ENCODE results near the gene PXDN. TPM values are rescaled to one million over a fixed set of nuclear protein-coding genes. Genes with fewer than 3 reads are reported as not detected.

The PXDN gene
- total and polyA plus RNA-seq, 9 donors: 95.4 to 273 (median 193) TPM

DNA sequence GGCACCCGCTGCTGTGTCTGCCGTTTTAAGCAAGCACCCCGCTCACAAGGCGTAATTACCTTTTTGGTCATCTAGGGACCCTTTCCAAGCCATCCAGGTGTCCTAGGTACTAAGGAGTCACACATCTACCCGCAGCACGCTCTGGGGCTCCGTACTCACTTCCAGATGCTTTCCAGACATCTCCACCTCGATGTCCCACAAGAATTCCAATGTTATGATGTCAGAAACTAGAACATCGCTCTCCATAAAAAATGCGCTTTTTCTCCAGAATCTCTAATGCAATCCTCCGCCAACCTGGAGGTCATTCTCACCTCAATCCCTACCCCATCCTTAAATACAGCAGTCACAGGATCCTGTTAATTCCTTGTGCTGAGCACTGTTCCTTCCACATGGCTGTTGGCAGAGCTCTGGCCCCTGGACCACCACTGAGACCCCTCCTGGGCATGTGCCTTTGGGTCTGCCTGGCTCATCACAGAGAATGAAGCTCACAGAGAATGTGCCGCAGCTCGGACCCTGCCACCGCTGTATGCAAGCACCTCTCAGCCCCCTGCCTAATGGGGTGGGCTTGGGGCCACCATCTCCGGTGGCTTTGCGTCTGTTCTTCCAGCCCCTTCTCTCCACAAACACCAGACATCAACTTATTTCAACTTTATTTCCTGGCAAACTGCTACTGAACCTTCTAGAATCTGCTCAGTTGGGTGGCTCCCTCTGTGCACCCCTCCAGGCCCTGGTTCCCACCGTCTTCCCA, 4.6 kb upstream of the PXDN start:
- H3K4me1 ChIP-seq (ENCODE audit: control insufficient read depth, insufficient read depth, low read length): peaks cover 27% of the 10 kb centered on the region
- 47% methylated on average over 14 of the region's 17 CpGs for WGBS (ENCODE audit: insufficient coverage)
- H3K36me3 ChIP-seq (ENCODE audit: control insufficient read depth, insufficient read depth, low read length): peaks cover 6% of the 10 kb centered on the region
- H3K4me3 ChIP-seq (ENCODE audit: low read length): no peak overlapping the region
- no peaks in the 10 kb centered on the region for H3K9me3 ChIP-seq (replicated peaks; ENCODE audit: control insufficient read depth, low read depth, low read length)
- H3K27me3 ChIP-seq (ENCODE audit: control insufficient read depth, insufficient read depth, low read length): peaks cover 13% of the 10 kb centered on the region
- peak; percentile 16 for DNase-seq
- H3K27ac ChIP-seq (ENCODE audit: low read length): no peak overlapping the region

DNA sequence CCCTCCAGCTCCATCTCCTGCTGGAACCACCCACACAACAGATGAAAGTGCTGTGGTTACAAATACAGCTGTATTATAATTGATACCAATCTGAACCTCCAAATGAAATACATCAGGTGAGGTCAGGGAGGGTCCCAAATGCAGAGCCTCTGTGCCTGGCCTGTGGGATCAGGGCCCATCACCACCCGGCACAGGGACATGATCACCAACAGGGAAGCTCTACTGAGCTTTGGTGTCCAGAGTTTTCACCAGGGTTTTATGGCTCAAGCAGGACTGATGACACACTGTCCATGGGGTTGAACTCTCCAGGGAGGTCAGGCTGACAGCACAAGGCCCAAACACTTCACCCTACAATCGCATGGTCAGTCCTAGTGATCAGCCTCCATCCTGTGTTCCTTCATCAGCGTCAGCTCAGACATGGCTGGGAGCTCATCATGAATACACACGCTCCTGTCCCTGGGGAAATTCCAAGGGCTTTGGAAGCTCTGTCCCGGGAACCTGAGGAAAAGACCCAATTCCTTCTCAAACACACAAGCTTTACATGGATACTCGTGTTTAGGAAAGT, 3.9 kb upstream of the PXDN start:
- no peak overlapping the region for H3K27ac ChIP-seq (ENCODE audit: low read length)
- DNase-seq: no peak
- 52% methylated on average over 6 of the region's 6 CpGs for WGBS (ENCODE audit: insufficient coverage)
- H3K9me3 ChIP-seq (replicated peaks; ENCODE audit: control insufficient read depth, low read depth, low read length): no peaks in the 10 kb centered on the region
- peaks cover 13% of the 10 kb centered on the region for H3K27me3 ChIP-seq (ENCODE audit: control insufficient read depth, insufficient read depth, low read length)
- H3K4me1 ChIP-seq (ENCODE audit: control insufficient read depth, insufficient read depth, low read length): peaks cover 27% of the 10 kb centered on the region
- peaks cover 6% of the 10 kb centered on the region for H3K36me3 ChIP-seq (ENCODE audit: control insufficient read depth, insufficient read depth, low read length)
- H3K4me3 ChIP-seq (ENCODE audit: low read length): no peak overlapping the region

DNA sequence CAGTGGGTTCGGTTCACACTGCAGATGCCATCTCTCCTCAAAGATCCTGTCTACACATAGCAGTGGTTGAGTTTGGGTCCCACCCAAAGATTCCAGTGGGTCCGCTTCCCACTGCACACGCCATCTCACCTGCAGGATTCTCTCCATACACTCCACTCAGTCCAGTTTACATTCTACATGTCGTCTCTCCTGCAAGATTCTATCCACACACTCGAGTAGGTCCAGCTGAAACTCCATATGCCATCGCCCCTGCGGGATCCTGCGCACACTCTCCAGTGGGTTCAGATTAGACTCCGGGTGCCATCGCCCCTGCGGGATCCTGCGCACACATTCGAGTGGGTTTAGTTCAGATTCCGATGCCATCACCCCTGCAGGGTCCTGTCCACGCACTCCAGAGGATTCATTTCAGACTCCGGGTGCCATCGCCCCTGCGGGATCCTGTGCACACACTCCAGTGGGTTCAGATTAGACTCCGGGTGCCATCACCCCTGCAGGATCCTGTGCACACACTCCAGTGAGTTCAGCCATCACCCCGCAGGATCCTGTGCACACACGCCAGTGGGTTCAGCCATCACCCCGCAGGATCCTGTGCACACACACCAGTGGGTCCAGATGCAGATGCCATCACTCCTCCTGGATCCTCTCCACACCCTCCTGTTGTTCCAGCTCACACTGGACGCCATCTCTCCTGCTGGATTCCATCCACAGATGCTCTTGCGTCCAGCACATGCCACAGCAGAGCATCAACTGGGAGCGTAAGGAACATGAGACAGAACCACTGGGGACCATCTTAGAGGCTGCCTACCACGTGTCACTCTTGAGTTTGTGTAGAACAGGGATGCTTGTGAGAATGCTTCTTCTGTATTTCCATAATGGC, 3.0 kb upstream of the PXDN start:
- no peak overlapping the region for H3K27ac ChIP-seq (ENCODE audit: low read length)
- WGBS (ENCODE audit: insufficient coverage): 88% methylated on average over 24 of the region's 26 CpGs
- H3K27me3 ChIP-seq (ENCODE audit: control insufficient read depth, insufficient read depth, low read length): peaks cover 13% of the 10 kb centered on the region

DNA sequence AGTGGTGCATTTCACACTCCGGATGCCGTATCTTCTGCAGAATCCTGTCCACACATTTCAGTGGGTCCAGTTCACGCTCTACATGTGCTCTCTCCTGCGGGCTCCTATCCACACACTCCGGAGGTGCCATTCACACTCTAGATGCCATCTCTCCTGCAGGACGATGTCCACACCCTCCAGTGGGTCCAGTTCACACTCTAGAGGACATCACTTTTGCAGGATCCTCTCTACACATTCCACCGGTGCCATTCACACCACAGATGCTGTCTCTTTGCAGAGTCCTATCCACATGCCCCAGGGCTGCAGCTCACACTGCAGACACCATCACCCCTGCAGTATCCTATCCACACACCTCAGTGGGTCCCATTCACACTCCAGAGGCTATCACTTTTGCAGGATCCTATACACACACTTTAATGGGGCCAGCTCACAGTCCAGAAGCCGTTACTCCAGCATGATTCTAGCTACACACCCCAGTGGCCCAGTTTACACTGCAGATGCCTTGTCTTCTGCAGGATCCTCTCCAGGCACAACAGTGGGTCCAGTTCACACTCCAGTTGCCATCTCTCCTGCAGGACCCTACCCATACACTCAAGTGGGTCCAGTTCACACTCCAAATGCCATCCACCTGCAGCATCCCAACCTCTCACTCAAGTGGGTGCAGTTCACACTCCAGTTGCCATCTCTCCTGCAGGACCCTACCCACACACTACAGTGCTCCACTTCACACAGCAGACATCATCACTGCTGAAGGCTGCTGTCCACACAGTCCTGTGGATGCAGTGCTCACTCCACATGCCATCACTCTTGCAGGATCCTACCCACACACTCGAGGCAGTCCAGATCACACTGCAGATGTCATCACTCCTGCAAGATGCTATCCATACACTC, 2.1 kb upstream of the PXDN start:
- no peak overlapping the region for H3K4me3 ChIP-seq (ENCODE audit: low read length)
- no peak for DNase-seq
- peaks cover 36% of the 10 kb centered on the region for H3K4me1 ChIP-seq (ENCODE audit: control insufficient read depth, insufficient read depth, low read length)
- 90% methylated on average over 9 of the region's 9 CpGs for WGBS (ENCODE audit: insufficient coverage)
- no peak overlapping the region for H3K27ac ChIP-seq (ENCODE audit: low read length)
- peaks cover 9% of the 10 kb centered on the region for H3K27me3 ChIP-seq (ENCODE audit: control insufficient read depth, insufficient read depth, low read length)
- H3K9me3 ChIP-seq (replicated peaks; ENCODE audit: control insufficient read depth, low read depth, low read length): no peaks in the 10 kb centered on the region
- peaks cover 6% of the 10 kb centered on the region for H3K36me3 ChIP-seq (ENCODE audit: control insufficient read depth, insufficient read depth, low read length)

More for the DNA sequence above, 3.0 kb upstream of the PXDN start:
- Histone ChIP-seq H3K4me1 (ENCODE audit: control insufficient read depth, insufficient read depth, low read length) (peaks cover 33% of the 10 kb centered on the region), H3K36me3 (ENCODE audit: control insufficient read depth, insufficient read depth, low read length) (peaks cover 6% of the 10 kb centered on the region), H3K9me3 (replicated peaks; ENCODE audit: control insufficient read depth, low read depth, low read length) (no peaks in the 10 kb centered on the region), H3K4me3 (ENCODE audit: low read length) (no peak overlapping the region)
- DNase-seq: no peak

DNA sequence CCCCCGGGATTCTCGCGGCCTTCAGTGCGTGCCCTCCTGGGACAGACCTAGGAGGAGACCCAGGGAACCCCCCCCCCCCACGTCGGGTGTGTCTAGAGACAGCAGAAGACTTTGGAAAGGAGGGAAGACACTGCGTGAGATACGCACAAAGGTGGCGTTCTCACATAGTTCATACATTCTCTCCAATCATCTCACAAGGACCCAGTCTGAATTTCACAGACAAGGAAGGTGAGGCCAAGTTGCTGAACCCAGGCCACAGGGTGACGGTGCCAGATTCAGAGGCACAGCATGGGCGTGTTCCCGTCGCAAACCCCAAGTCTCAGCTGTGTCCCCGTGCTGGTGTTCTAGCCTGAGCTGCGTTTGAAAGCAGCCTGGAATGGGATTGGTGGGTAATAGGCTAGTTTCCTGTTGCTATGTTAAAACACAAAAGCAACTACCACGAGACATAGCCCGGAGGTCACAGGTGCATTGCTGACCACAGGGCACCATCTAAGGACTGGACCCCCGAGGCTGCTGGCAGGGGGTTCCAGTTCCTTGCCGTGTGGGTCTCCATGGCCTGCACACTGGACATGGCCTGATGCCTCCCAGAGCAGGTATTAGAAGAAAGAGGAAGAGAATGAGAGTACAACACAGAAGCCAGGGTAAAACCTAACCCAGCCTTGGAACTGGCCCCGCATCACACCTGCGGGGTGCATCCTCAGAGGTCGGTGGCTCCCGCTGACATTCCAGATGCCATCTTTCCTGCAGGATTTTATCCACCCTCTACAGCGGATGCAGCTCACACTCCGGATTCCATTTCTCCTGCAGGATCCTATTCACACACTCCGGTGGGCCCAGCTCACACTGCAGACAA, 1.1 kb upstream of the PXDN start:
- Histone ChIP-seq H3K4me1 (ENCODE audit: control insufficient read depth, insufficient read depth, low read length) (peaks cover 38% of the 10 kb centered on the region), H3K36me3 (ENCODE audit: control insufficient read depth, insufficient read depth, low read length) (peaks cover 6% of the 10 kb centered on the region), H3K27ac (ENCODE audit: low read length) (peak overlapping the region; percentile 75), H3K4me3 (ENCODE audit: low read length) (peak overlapping the region; percentile 71), H3K9me3 (replicated peaks; ENCODE audit: control insufficient read depth, low read depth, low read length) (no peaks in the 10 kb centered on the region), H3K27me3 (ENCODE audit: control insufficient read depth, insufficient read depth, low read length) (peaks cover 6% of the 10 kb centered on the region)
- peak; percentile 22 for DNase-seq
- WGBS (ENCODE audit: insufficient coverage): 80% methylated on average over 12 of the region's 26 CpGs

DNA sequence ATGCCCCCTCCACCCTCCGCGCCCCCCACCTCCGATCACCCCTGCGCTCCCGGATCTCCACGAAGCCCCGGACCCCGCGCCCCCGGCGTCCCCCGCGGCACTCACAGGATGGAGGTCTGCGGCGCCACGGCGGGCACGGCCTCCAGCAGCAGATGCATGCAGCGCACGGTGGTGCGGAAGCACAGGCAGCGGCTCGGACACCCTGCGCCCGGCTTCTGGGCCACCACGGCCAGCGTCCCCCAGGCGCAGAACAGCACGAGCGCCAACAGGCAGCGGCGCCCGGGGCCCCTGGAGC, 217 bp downstream of the PXDN start:
- Histone ChIP-seq H3K4me1 (ENCODE audit: control insufficient read depth, insufficient read depth, low read length) (peaks cover 50% of the 10 kb centered on the region), H3K36me3 (ENCODE audit: control insufficient read depth, insufficient read depth, low read length) (peaks cover 6% of the 10 kb centered on the region), H3K9me3 (replicated peaks; ENCODE audit: control insufficient read depth, low read depth, low read length) (no peaks in the 10 kb centered on the region), H3K27me3 (ENCODE audit: control insufficient read depth, insufficient read depth, low read length) (peaks cover 6% of the 10 kb centered on the region), H3K4me3 (ENCODE audit: low read length) (peak overlapping the region; percentile 71), H3K27ac (ENCODE audit: low read length) (peak overlapping the region; percentile 96)
- under 1% methylated on average over 29 of the region's 33 CpGs for WGBS (ENCODE audit: insufficient coverage)
- no peak for DNase-seq

DNA sequence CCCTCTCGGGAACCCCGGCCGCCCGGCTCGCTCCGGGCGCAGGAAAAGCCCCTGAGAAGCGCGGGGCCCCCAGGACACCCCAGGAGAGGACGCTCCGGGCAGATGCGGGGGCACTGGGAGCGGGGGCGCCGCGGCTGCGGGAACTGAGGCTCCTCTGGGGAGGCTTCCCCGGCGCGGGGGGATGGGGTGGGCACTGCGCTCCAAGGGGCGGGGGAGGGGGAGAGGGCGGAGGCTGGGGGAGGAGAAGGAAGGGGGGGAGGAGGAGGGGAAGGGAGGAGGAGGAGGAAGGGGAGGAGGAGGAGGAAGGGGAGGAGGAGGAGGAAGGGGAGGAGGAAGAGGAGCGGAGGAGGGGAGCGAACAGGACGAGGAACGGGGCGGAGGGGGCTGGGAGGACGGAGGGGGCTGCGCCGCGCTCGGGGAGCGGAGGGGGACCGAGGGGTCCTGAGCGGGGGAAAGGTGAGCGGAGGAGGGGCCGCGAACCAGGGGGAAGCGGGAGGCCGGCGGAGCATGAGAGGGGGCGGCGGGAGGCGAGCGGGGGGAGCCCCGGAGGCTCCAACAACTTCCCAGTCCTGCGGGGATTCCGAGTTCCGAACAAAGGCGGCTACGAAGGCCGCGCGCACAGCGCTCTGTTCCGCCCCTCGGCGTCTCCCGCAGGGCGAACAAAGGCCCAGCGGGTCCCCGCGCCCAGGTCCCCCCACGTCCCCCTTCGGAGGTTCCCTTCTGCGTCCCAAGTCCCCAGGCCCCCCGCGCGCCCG, 742 bp downstream of the PXDN start:
- Histone ChIP-seq H3K36me3 (ENCODE audit: control insufficient read depth, insufficient read depth, low read length) (peaks cover 6% of the 10 kb centered on the region), H3K27ac (ENCODE audit: low read length) (peak overlapping the region; percentile 96), H3K4me3 (ENCODE audit: low read length) (peak overlapping the region; percentile 71), H3K9me3 (replicated peaks; ENCODE audit: control insufficient read depth, low read depth, low read length) (no peaks in the 10 kb centered on the region), H3K4me1 (ENCODE audit: control insufficient read depth, insufficient read depth, low read length) (peaks cover 52% of the 10 kb centered on the region), H3K27me3 (ENCODE audit: control insufficient read depth, insufficient read depth, low read length) (peaks cover 4% of the 10 kb centered on the region)
- WGBS (ENCODE audit: insufficient coverage): under 1% methylated on average over 44 of the region's 71 CpGs
- peak; percentile 72 for DNase-seq

DNA sequence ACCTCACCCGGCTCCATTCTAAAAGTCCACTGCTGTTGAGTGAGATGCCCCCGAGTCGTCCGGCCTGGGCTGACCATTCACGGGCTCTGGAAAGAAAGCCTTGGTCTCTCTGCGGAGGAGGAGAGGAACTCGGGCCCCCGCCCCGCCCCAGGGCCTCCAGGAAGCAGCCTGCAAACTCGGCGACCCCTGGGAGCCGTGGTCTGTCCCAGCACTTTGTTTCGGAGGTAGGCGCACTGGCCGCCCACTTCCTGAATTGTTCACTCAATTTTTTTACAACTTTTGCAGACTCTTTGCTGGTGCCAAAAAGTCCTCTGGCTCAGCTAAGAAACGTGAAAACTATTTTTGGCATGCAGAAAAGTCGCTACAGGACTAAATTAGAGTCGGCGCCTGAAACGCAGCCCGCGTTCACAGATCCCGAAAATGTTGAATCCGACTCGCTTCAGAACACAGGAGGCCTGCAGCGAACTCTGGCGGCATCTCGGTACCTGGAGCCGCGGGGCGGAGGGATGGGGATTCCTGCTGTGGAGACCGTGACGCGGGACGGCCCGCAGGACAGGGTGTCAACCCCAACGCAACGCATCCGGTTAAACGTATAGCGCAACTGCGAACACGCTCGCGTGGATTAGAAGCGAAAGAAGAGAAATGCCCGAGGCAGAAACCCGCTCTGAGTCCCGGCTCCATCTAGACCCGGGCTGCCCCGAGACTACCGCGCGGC, 1.5 kb downstream of the PXDN start:
- peak; percentile 96 for DNase-seq
- peaks cover 6% of the 10 kb centered on the region for H3K36me3 ChIP-seq (ENCODE audit: control insufficient read depth, insufficient read depth, low read length)
- H3K4me1 ChIP-seq (ENCODE audit: control insufficient read depth, insufficient read depth, low read length): peaks cover 52% of the 10 kb centered on the region
- H3K4me3 ChIP-seq (ENCODE audit: low read length): peak overlapping the region; percentile 71
- peak overlapping the region; percentile 96 for H3K27ac ChIP-seq (ENCODE audit: low read length)
- no peaks in the 10 kb centered on the region for H3K9me3 ChIP-seq (replicated peaks; ENCODE audit: control insufficient read depth, low read depth, low read length)
- under 1% methylated on average over 53 of the region's 54 CpGs for WGBS (ENCODE audit: insufficient coverage)
- H3K27me3 ChIP-seq (ENCODE audit: control insufficient read depth, insufficient read depth, low read length): no peaks in the 10 kb centered on the region

Data from muscle of leg (tissue), 11 donors.